HG02840 (cell line): ENCODE data around the gene GPR50.

Experiments used
- ATAC-seq: cut with Tn5 transposase; IDR thresholded peaks from one replicate; pipeline ENCODE4 v1.9.1; 2021; ENCODE audit warnings: mild to moderate bottlenecking, moderate library complexity, moderate number of reproducible peaks; ENCODE audit not compliant: unreplicated experiment, low FRiP score

Gene GPR50

DNA sequence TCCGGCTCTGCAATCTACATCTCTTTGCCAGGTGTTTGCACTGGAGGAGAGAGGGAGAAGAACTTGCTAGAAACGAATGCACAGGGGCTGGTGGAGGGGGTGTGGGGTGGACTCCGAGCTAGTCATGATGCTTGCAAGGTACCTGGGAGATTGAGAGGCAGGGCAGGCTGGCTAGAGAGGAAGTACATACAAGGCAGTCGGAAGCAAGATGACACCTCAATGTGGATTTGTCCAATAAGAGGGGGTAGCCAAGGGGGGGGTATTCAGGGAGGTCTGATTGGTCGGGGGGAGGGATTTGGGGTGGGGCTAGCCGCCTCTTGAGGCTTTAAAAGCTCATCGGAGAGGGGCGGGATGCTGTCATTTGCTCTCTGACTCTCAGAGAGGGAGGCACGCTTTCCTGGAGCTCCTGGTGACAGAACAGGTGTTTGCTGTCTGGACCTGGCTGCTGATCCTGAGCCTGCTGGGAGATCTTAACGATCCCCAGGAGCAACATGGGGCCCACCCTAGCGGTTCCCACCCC, at the start of gene GPR50:
GPR50 (plus strand) TSS at position 354 of the 520 bp plus-strand sequence; CDS start at position 492, 138 bp downstream.
- no peak for ATAC-seq

DNA sequence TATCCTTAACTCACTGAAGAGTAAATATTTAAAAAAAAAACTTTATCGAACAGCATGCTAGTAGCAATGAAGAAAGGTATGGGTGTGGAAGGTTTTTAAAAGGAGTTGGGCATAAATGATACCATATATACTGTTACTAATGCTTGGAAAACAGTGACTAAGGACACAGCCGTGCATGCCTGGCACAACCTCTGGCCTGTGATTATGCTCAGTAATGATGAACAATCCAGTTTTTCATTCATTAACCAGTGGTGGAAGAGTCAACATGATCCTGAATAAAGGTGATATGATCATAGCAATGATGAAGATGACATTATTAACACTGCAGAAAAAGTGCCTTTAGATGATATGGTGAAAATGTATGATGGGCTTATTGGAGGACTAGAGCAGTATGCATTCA, 43.9 kb upstream of the GPR50 start:
- ATAC-seq, result no peak

DNA sequence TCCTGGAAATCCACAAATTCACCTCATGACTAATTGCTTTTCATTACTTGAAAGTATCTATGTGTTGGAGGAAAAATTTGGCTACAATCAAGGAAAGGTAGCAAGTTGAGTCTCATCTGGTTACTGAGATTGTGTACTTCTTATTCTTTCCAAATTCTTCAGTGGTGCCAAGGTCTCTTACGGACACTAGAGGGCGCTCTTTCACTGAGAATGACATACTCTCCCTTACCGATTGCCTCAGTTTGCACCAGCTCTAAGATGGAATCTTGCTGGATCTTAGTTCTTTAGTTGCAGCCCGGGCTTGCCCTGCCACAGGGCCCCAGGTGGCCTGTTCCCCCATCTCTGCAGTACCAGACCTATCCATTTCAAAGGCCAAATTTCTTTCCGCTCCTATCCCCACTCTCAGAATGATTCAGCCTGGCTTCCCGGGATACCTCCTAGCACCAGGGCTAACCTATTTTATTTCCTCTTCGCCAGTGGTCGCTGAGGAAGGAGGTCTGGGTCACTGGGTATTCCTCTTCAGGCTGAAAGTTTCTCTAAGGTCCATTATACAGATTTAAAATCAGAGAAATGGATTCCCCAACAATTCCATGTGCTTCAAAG, 24.6 kb upstream of the GPR50 start:
- ATAC-seq, result peak; percentile 74

DNA sequence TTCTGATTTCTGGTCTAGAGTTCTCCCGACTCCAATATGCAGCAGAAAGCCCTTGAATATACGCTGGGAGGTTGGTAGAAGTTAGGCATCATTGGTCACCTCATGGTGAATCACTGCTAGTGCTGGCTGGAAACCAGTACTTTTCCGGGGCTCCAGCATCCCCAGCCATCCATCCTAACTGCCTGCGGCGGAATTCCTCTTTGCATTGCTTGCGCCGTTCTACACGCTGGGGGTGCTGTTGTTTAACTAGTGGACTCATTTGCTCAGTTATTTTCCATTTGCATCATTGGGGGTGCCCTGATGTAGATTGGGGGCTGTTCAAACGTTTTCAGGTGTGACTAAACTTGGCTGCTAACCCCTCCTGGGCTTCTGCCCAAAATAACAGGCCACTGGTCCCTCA, 23.3 kb upstream of the GPR50 start:
- ATAC-seq, result no peak

DNA sequence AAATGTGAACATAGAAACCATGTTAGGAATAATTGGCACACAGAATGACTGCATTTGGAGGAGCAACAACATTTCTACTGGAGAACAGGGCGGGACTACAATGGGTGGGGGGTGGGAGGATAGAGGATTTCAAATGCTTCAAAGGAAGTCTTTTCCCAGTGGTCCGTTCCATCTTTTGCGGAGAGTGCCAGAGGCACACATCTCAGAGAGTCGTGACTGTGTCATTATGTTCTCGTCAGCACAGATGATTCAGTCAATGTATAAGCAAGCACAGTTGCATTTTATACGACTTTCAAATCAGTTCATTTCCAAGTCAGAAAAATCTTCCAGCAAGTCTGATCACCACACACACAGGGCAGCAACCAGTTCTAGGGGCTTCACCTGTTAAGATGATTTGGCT, 22.7 kb upstream of the GPR50 start:
- no peak for ATAC-seq

DNA sequence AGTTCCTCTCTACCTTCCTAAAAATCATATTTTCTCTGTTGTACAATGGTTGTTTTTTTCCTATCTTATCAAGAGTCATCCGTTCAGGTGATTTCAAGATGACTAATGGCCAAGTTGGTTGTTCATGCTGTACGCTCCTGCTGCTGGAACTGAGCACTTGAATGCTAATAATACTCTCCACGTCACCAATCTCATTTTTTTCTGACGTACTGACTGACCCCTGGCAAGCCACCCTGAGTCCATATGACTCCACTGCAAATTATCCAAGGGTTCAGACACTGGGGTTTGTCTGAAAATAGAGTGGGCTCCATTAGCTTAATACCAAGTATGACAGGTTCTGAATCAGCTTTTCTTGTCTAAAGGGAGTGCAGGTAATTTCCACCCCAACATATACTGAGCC, 21.1 kb upstream of the GPR50 start:
- ATAC-seq, result no peak

DNA sequence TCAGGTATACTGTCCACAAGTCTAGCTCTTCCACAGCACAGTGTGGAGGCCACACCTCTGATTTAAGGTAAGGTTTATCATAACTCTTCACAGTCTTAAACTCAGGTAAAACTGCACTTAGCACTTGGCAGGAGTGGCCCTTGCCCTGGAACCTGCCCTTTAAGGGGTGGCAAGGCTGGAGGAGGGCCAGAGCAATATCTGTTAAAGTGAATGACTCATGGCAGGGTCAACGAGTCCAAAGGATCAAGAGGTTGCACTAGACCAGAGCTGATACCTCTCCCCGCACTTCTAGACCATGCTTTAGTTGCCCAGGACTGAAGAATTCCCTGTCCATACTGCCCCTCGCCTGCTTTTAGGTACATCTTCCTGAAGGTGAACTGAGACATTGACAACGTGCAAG, 14.7 kb upstream of the GPR50 start:
- no peak for ATAC-seq

DNA sequence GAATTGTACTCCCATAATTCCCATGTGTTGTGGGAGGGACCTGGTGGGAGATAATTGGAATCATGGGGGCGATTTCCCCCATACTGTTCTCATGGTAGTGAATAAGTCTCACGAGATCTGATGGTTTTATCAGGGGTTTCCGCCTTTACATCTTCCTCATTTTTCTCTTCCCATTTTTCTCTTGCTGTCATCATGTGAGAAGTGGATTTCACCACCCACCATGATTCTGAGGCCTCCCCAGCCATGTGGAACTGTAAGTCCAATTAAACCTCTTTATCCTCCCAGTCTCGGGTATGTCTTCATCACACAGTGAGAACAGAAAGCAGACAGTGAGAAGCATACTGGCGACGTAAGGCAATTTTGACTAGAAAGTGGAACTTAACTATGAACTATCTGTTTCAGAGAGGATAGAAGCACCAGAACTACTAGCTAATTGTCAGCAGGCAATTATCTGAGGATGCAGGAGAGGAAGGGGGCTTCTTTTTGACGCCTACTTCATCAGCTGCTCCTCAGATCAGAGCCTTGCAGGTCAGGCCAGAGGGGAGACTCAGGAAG, 8.5 kb upstream of the GPR50 start:
- no peak for ATAC-seq

DNA sequence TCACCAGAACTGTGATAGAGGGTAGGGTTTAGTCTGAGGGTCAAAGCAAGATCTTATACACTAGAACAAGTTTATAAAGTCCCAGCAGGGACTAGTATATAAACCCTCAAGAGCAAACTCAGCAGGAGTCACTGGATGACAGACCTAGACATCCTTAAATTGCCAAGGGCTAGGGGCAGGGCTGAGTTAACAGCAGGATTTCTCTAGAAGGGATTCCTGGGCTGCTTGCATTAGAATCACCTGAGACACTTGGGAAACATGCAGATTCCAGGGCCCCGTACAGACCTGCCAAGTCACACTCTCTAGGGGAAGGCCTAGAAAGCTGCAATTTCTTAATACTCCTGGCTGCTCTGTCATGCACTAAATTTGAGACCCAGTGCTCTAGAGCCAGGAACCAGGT, 6.6 kb upstream of the GPR50 start:
- ATAC-seq, result no peak

DNA sequence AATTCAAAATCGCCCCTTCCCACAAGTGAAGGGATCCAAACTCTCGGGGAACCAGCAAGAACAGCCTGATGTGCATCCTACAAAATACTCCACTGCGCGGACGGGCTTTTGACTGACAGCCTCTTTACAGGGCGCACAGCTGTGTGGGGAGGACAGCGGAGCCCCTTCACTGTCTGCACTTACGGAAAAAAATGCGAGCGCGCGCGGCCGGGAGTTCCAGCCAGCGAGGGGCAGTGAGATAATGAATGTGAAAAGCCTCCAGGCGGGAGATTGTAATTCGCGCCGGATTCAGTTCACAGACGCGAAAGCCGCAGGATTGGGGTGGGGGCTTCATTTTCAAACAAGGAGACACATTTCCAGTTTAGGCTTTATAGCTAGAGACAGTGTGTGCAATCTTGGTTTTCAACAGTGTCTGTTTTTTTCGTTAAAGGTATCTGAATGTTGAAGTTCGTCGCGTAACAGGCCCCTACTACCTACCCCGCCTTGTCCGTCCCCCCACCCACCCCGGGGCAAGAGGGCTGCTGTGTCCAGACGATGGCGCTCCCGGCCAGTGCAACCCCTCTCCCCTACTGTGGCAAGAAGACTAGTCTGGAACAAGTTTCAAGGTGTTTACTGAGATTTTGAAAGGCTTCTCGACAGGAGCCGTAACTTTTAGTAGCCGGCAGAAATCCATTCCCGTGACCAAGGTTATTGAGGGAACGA, 1.7 kb upstream of the GPR50 start:
- ATAC-seq, result no peak

DNA sequence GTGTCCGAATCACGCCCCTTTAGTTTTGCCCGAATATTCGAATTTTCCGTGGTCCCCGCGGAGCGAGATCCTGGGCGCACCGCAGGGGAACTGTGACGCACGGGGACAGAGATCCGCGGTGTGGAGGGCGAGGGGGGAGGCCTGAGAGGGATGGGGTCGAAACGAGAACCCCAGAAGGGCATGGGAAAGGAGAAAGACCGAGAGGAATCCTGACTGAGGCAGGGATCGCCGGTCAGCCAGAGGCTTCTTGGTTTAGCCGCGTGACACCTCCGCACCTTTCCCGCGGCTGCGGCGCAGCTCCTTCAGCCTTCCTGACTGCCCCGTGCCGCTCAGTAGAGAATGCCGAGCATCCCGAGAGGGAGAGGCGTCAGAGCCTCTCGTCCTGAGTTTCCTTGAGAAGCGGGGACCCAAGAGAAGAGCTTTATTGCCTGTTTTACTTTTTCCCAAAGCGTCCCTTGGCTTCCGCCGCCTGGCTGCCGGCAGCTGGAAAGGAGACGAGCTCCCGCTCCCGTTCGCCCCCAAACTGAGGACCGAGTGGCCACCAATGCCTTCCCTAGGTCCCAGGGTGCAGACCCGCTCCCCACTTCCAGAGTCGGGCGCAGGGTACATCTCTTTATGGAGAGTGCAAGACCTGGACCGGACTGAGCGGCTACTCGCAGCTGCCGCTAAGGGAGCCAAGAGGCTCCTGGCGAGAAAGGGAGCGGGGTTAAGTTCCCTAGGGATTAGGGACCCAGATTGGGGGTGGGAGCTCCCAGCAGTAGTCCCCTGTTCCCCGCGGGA, 911 bp upstream of the GPR50 start:
- ATAC-seq, result no peak

DNA sequence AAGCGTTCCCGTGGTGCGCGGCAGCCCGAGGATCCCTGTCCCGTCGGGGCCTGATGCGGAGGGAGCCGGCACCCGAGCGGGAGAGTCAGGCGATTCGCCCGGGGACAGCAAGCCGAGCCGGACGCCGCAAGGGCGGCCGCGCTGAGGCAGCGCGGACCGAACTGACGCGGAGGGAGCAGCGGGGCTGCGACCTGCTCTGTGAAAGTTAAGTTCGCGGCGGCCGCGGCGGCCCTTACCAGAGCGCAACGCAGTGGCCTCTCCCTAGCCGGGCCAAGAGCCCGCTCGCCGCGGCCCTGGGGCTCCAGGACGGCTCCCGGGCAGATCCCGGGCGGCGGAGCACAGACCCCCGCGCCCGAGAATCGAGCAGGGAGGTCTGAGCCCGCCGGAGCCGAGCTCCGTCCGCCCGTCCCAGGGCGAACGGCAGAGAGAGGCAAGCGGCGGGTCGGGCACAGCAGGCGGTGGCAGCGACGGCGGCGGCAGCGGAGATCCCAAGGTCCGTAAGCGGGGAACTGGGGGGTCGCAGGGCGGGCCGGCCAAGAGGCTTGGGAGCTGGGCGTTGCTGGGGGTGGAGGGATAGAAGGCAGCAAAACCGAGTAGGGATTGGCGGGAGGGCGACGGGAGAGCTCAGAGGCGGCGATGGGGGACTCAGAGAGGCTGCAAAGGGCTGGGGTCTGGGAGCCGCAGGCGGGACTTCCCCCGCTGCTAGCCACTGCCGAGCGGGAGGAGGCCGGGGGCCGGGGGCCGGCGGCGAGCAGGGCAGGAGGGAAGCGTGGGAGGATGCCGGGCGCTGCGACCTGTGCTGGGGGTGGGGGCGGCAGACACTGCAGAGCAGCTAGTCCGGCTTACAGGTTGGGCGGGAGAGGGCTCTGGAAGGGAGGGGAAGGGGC, 1.0 kb downstream of the GPR50 start:
- no peak for ATAC-seq

DNA sequence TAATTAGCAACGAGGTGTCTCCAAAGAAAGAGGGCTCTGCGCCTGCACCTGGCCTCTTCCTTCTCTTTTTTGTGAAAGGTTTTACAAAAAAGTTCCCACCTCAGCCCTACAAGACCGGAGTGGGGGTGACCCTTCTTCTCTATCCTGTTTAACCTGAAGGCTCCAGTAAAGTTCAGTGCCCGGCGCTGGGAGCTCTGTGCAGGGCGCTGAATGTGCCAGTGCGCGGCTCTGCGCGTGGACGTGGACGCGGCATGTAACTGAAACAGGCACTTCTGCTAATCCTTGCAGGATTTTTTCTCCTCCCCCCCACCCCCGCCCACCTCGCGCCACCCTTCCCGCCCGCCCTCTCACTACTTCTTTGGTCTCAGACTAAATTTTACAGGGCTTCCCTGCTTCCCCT, 2.4 kb downstream of the GPR50 start:
- no peak for ATAC-seq

DNA sequence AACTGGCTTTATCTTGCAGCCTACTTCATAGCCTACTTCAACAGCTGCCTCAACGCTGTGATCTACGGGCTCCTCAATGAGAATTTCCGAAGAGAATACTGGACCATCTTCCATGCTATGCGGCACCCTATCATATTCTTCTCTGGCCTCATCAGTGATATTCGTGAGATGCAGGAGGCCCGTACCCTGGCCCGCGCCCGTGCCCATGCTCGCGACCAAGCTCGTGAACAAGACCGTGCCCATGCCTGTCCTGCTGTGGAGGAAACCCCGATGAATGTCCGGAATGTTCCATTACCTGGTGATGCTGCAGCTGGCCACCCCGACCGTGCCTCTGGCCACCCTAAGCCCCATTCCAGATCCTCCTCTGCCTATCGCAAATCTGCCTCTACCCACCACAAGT, 4.0 kb downstream of the GPR50 start:
- ATAC-seq, result no peak

DNA sequence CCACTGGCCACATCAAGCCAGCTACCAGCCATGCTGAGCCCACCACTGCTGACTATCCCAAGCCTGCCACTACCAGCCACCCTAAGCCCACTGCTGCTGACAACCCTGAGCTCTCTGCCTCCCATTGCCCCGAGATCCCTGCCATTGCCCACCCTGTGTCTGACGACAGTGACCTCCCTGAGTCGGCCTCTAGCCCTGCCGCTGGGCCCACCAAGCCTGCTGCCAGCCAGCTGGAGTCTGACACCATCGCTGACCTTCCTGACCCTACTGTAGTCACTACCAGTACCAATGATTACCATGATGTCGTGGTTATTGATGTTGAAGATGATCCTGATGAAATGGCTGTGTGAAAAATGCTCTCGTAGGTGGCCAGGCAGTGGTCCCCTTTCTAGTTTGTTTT, 4.7 kb downstream of the GPR50 start:
- no peak for ATAC-seq

DNA sequence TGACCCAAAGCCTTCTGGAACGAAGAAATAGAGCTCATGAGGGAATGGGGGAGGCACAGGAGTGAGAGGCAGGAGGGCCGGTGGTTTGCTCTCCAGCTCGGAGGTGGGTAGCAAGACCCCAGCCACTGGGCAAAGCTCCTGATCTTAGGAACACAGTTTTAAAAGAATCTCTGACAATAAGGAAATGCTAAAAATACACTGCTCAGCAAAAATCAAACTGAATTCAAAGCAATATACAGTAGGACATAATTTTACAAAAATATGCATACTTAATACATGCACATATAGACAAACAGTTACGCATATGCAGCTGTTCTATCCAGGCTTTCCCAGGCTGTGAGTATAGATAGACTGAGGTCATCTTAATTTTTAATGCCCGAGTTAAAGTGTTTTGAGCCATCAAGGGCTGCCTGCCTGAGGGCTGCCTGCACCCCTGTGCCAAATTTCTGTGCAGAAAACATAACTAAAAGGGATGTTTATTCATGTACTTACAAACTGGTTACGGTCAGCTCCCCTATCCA, 6.9 kb downstream of the GPR50 start:
- ATAC-seq, result no peak

DNA sequence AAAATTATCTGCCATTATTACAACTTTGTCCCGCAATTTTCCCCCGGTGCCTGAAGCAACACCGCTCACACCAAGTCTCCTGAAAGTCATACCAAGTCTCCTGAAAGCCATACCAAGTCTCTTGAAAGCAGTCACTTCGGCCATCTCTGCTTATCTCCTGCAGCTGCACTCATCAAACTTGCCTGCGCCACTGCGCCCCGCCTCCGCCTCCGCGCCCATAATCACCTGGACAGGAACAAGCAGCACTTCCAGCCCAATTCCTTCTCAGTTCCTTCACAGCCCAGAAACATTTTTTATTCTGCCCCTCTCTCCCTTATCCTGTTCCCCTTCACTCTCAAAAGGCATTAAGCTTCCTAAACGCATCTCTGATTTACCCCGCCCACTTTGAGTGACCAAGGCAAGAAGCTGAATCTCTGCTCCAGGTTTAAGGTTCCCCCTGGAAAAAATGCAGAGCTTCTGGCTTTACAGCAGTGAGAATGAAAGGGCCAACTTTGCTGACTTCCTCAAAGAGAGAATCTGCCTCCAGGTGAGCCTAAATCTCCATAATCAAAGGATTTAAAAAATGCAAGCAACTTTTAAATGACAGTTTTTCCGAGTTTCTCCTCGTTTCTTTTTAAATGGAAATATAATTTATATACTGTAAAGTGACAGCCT, 7.7 kb downstream of the GPR50 start:
- ATAC-seq, result no peak

DNA sequence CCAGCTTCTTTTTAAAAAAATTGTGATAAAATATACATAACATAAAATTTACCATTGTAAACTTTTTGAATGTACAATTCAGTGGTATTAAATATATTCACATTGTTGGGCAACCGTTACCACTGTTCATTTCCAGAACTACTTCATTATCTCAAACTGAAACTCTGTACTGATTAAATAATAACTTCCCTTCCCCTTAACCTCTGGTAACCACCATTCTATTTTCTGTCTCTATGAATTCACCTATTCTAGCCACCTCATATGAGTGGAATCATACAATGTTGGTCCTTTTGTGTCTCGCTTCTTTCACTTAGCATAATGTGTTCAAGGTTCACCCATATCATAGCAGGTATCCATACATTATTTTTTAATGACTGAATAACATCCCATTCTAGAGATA, 8.3 kb downstream of the GPR50 start:
- no peak for ATAC-seq

DNA sequence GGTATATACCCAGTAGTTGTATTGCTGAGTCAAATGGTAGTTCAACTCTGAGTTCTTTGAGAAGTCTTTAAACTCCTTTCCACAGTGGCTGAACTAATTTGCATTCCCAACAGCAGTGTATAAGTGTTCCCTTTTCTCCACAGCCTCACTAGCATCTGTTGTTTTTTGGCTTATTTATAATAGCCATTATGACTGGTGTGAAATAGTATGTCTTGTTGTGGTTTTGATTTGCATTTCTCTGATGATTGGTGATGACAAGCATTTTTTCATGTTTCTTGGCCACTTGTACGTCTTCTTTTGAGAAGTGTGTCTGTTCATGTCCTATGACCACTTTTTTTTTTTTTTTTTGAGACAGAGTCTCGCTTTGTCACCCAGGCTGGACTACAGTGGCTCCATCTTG, 30.5 kb downstream of the GPR50 start:
- ATAC-seq, result no peak

DNA sequence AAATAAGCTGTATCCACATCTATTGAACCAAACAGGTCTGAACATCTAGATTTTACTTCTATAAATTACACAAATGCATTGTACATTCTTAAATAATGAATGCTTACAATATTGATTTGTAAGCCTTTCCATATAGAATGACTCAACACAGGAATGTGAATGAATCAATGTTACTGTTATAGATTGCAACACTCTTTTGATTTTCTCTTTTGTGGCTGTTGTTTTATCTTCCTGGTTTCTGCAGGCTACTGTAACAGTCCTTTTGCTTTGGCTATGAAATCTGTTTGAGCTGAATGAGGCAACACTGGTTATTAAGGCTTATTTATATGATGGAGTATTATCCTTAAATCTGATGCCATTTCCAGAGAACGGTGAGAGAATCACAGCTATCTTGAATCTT, 49.5 kb downstream of the GPR50 start:
- ATAC-seq, result no peak
